Activated CD8-positive, alpha-beta memory T cell treated with anti-CD3 and anti-CD28 coated beads, Interleukin-2, amount 50 U/mL, for 48 hours (primary cell): ENCODE data around the gene OXT.
"Not testable (repeated sequence)": the region's sequence is repeated elsewhere in the genome, so short reads cannot be mapped to it uniquely, and the experiment has no call there.

Source experiments
- DNase-seq: peaks from one replicate; pipeline ENCODE4 v3.0.0-alpha.2; 2020

OXT gene

DNA sequence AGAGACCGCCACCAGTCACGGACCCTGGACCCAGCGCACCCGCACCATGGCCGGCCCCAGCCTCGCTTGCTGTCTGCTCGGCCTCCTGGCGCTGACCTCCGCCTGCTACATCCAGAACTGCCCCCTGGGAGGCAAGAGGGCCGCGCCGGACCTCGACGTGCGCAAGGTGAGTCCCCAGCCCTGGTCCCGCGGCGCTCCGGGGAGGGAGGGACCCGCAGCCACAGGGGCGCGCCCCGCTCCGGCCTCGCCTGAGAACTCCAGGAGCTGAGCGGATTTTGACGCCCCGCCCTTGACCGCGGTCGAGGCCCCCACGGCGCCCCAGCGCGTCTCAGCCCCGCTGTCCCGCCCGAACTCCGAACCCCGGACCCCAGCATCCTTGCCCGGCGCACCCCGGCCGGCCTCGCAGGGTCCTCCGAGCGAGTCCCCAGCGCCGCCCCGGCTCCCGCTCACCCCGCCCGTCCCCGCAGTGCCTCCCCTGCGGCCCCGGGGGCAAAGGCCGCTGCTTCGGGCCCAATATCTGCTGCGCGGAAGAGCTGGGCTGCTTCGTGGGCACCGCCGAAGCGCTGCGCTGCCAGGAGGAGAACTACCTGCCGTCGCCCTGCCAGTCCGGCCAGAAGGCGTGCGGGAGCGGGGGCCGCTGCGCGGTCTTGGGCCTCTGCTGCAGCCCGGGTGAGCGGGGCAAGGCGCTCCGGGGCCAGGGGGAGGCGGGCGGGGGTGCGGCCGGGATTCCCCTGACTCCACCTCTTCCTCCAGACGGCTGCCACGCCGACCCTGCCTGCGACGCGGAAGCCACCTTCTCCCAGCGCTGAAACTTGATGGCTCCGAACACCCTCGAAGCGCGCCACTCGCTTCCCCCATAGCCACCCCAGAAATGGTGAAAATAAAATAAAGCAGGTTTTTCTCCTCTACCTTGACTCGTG, at the start of gene OXT:
TSS of gene OXT (plus strand) at position 11 of the 920 bp plus-strand sequence. CDS start at position 47, 36 bp downstream.
- DNase-seq, result peak; percentile 79

DNA sequence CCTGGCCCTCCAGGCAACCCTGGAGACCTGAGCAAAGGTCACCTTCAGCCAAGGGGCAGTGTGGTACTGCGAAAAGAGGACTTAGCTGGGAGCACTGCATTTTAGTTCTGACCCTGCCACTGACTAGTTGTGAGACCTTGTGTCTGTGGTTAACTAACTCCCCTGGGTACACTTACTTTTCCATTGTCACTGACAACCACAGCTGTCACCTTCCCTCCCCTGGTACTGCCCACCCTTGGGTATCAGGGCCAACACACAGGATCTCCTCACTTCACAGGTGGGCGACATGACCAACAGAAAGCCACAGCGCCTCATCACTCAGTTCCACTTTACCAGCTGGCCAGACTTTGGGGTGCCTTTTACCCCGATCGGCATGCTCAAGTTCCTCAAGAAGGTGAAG, 49.6 kb upstream of the OXT start:
- no peak for DNase-seq

DNA sequence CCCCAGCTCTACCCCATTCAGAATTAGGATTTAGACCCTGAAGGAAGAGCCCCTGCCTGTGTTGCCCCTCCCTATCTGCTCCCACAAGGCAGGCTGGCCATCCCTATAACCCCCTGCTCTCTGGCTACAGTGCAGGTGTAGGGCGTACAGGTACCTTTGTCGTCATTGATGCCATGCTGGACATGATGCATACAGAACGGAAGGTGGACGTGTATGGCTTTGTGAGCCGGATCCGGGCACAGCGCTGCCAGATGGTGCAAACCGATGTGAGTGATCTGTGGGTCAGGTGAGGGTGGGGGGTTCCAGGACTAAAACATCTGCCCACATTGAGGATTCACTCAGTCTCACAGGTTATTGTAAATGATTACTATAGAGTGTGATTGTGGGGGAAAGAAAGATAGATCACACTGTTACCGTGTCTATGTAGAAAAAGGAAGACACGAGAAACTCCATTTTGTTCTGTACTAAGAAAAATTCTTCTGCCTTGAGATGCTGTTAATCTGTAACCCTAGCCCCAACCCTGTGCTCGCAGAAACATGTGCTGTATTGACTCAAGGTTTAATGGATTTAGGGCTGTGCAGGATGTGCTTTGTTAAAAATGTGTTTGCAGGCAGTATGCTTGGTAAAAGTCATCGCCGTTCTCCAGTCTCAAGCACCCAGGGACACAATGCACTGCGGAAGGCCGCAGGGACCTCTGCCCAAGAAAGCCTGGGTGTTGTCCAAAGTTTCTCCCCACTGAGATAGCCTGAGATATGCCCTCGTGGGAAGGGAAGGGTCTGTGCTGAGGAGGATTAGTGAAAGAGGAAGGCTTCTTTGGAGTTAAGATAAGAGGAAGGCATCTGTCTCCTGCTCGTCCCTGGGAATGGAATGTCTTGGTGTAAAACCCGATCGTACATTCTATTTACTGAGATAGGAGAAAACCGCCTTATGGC, 48.6 kb upstream of the OXT start:
- not testable (repeated sequence) for DNase-seq

DNA sequence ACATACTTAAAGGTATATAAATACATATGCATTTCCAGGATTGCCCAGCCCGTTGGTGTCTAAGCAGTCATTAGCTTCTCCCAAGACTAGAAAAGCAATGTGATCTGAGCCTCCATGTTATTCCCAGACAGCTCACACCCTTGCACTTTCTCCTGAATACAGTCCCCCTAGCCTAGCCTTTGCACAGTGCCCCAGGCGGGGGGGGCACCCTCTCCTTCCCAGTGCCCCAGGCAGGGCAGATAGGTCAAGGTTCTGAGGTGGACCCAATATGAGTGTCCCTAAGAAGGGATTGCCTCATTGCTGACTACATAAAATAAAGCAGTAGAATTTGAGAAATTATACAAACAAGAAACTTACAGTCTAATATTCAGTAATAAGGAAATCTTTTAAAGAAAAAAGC, 43.4 kb upstream of the OXT start:
- DNase-seq, result no peak

DNA sequence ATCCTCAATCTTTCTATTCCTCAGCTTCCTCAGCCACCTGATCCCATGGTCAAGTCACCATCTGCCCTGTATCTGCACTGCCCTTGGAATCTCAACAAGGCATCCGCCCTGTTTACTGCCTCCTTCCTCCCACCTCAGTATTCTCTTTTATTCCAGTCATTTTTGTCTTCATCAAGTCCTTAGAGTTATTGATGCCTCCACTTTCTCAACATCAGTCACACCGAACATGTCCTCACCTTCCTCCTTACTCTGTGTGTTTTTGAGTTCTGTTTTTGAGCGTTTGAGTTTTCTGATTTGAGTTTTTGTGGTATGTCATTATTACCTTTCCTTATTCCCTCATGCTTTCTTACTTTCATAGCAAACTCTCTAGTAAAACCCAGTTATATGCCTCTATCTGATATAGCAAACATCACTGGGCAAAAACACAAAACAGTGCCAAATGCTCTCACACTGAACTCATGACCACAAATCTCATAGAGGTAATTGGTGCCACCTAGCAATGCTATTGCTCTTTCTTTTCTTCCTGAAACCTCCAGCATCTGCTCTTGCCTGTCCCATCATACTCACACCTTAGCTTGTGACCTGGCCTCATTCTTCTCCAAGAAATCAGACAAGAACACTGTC, 39.8 kb upstream of the OXT start:
- no peak for DNase-seq

DNA sequence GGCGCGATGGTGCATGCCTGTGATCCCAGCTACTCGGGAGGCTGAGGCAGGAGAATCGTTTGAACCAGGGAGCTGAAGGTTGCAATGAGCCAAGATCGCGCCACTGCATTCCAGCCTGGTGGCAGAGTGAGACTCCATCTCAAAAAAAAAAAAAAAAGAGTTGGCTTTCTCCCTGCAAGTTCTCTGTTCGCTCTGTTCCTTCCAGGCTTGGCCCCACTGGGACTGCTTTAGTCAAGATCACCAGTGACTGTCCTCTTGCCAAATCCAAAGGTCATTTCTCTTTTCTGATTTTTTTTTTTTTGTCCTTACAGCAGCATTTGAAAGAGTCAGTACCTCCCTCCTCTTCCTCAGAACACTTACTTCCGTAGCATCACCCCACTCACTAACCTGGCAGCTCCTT, 38.8 kb upstream of the OXT start:
- DNase-seq, result no peak

DNA sequence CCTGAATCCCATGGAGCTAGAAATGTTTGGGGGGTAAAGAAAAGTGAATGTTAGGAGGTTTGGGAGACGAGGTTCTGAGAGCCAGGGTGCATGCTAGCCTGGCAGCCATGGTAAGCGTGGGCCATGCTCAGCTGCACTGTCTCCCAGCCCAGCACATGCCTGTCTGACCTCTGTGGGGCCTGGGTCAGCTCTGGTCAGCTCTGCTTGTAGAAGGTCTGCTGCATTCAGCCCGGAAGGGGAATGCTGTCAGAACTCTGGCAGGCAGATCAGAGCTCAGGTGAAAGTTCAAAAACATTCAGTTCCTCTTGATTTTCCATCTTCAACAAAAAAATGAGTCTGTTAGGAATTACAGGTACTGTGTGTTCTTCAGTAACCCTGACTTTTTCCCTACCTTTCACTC, 33.8 kb upstream of the OXT start:
- no peak for DNase-seq

DNA sequence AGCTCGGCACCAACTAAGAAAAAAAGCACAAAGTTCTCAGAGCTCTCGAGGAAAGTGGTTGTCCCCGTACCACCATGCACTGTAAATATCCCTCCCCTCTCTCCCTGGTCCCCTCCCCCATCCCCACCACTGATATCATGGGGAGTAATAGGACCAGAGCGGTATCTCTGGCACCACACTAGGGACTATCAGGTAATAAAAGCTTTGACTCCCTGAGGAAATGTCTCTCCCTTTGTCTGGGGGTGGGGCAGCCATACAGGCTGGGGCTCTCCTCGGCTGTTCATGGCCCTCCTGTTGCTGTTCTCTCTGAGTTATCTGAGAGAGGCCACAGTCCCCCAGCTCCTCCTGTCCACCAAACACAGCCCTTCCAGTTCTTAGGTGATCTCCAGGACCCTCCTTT, 33.0 kb upstream of the OXT start:
- DNase-seq, result no peak

DNA sequence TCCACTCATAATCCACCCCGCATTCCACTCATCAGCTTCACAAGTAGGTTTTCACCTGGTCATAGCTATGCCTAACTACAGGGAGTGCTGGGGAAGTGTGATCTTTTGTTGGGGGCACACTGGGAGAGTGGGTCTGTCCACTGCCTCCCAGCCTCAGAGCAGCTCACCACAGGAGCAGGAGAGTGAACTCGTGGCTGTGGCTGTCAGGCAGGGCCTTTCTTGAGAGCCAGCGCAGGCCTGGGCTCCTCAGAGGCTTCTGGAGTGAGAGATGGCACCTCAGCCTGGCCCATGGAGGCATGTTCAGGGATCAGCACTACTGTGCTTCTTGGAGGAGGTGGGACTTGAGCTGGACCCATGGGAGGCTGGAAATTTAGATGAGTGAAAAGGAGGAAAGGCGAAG, 32.0 kb upstream of the OXT start:
- DNase-seq, result no peak

DNA sequence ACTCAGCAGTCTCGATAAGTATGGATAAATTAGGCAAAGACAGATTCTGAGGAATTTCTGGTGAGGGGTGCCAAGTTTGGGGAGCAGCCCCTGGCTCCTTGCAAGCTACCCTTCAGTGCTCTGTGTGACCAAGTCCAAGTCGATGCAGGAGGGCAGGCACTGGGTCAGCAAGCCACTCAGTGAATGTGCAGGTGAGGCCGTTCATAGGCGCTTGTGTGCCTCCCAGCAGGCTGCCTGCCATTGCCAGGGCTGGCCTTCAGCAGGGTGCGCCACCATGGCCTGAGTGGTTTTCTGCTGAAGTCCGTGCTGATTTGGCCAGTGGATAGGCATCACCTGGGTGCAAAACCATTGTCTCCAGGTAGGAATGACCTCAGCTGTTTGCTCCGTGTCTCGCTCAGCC, 31.3 kb upstream of the OXT start:
- DNase-seq, result no peak

DNA sequence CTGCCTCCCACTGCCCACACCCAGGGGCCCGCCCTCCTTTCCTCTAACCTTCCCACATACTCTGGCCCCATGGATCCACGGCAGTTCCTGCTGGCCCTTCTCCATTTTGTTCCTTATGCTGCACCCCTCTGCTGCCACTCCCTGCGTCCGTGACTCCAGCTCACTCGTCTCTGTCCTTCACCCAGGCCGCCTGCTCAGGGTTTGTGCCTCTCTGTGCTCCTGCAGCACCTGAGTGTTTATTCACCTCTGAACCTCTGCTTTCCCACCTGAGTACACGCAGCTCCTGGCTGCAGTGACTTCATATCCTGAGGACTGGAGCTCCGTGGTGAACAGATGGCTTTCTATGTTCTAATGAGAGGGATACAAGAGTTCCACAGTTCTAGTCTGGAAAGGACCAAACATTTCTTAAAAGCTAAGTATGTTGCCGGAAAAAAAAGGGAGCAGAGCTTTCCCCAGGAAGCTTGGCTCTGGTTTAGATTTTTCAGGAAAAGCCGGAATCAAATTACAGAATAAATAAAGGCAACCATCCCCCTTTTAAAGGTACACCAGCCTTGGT, 29.5 kb upstream of the OXT start:
- DNase-seq, result no peak

DNA sequence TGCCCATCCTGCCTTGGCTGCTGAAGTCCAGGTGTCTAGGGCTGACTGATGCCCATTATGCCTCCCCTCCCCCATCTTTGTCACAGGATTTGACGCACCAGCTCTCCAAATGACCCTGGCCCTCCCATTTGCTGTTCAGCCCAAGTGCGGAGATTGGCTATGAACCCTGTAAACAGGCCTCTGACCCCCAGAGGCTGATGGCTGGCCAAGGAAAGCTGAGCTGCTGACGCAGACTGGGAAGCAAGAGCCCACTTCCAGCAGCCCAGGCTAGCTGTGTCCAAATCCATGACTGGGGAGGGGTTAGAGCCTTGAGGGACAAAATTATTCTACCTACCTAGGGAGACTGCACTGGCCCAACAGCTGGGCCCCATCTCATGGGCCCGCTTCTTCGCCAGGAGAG, 28.8 kb upstream of the OXT start:
- no peak for DNase-seq

DNA sequence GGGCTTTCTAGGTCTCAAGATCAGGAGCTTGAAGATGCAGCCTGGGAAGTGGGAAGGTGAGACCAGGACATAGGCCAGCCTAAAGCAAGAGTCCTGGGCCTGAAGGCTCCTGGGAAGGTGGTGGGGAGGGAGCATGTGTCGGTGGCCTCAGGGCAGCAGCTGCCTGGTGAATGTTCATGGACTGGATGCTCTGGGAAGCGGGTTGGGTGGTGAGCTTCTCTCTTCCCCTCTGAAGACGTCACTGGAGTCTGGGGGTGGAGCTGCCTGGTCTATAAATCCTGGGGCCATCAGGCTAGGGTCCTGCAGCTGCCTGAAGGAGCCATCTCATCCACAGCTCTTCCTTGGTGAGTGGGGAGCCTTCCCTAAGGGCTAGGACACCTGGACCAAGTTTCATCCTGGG, 28.1 kb upstream of the OXT start, which contains the start of gene GNRH2:
TSS of gene GNRH2 (plus strand) at position 301 of the 400 bp plus-strand sequence. CDS start 793 bp downstream, outside the sequence.
- no peak for DNase-seq

DNA sequence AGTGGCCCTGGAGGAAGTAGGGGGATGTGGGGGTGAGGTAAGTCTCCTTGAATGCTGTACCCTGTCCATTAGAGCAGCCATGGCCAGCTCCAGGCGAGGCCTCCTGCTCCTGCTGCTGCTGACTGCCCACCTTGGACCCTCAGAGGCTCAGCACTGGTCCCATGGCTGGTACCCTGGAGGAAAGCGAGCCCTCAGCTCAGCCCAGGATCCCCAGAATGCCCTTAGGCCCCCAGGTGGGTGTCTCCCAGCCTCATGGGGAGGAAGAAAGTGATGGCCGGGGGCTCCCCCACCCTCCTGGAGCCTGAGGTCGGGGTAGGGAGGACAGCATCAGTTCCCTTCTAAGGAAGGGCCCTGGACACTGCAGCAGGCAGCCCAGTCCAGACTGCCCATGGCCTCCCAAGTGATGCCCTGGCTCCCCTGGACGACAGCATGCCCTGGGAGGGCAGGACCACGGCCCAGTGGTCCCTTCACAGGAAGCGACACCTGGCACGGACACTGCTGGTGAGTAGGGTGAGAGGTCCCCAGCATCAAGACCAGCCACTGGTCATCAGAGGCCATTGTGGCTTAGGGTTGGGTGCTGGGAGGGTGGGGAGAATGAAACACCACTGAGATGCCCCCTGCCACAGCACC, 27.0 kb upstream of the OXT start:
- no peak for DNase-seq

DNA sequence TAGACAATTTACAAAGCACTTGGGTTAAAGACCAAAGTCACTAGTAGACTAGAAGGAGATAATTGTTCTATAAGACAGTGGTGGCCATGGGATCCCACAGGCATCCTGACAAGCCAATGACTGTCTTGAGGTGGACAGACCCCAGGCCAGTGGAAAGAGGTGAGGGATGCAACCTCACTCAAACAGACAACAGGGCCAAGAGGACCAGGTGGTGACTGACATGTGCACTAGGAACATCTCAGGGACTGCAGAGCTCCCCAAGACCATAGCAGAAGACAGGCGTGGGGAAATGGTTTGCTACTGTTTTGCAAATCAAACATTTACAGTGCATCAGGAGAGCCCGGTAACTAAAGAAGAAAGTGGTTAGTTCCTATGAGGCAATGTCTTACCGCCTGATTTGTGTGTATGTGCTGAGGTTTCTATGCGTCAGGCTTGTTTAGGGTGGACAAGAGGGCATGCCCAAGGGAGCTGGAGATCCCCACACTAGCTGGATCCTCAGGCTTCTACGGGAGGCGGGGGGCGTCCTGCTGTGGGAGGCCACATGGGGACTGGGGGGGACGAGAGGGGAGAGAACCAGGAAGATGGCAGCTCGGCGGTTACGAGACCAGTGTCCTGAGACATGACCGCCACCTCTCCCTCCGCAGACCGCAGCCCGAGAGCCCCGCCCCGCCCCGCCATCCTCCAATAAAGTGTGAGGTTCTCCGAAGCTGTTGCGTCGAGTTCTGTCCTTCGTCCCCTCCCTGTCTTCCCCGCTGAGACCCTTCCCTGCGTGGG, 26.2 kb upstream of the OXT start:
- DNase-seq, result peak; percentile 86

DNA sequence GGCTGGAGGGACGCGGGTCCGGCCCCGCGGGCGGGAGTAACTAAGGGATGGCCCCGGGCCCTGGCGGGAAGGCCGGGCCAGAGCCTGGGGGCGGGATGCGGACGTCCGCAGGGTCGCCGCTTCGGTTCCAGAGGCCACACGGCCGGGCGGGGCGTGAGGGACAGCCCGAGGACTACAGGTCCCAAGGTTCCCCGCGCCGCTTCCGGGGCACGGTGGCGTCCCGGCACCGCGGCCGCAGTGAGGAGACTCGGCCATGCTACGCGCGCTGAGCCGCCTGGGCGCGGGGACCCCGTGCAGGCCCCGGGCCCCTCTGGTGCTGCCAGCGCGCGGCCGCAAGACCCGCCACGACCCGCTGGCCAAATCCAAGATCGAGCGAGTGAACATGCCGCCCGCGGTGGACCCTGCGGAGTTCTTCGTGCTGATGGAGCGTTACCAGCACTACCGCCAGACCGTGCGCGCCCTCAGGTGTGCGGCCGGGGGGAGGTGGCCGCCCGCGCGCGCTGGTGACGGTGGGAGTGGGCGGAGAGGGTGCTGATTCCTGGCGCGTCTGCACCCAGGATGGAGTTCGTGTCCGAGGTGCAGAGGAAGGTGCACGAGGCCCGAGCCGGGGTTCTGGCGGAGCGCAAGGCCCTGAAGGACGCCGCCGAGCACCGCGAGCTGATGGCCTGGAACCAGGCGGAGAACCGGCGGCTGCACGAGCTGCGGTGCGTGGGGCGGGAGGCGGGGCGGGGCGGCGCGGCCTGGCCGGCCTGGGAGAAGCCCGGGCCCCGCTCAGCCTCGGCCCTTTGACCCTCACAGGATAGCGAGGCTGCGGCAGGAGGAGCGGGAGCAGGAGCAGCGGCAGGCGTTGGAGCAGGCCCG, 25.4 kb upstream of the OXT start, which contains the start of gene MRPS26:
TSS of gene MRPS26 (plus strand) at position 237 of the 861 bp plus-strand sequence. CDS start at position 254, 17 bp downstream.
- peak; percentile 92 for DNase-seq

DNA sequence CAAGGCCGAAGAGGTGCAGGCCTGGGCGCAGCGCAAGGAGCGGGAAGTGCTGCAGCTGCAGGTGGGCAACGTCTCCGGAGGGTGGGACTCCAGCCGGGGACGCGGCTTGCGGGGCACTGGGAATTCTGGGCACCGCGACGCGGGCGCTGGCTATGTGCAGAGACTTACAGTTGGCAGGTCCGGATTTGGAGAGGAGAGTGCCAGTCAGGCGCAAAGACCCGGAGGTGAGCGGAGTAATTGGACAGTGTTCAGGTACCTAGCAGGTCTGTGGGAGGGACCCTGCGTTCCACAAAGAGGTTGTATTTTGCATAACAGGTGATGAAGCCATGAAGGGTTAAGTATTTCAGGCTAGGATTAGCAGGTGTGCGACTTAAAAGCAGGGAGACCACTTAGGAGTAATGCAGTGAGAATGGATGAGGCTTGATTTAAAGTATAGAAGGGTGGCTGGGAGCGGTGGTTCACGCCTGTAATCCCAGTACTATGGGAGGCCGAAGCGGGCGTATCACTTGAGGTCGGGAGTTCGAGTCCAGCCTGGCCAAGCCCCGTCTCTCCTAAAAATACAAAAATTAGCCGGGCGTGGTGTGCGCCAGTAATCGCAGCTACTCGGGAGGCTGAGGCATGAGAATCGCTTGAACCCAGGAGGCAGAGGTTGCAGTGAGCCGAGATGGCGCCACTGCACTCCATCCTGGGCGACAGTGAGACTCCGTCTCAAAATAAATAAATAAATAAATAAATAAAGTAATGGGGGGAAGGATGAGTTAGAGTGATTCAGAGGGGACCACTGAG, 24.6 kb upstream of the OXT start:
- peak; percentile 70 for DNase-seq

DNA sequence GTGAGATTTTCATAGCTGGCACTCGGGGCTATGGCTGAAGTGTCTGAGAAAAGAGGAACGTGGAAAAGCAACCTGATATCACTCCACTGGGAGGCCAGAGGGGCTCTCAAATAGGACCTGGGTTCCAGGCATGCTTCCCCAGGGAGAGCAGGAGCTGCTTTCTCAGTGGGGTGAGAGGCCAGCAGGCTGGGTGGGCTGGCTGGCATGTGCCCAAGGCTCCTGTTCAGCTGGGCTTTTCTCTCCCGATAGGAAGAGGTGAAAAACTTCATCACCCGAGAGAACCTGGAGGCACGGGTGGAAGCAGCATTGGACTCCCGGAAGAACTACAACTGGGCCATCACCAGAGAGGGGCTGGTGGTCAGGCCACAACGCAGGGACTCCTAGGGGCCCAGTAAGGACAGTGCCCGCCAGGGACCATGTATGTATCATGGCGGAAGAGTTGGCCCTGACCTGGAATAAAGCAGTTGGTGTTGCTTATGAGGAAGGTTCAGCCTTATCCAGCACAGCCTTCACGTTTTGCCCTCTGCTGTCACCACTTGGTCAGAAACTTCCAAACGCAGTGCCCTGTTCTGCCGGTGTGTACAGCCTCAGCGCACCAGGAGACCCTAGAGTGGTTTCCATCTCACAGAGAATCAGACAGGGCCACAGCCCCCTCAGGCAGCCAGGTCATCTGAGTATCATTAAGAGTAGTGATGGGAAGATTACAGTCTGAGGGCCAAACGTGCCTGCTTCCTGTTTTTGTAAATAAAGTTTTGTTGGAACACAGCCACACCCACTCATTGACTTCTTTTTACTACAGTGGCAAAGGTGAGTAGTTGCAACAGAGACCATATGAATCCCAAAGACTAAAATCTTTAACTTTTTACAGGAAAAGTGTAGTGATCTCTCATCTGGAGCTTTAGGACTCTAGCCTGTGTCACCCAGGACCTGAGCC, 23.7 kb upstream of the OXT start:
- DNase-seq, result no peak
